Activated naive CD8-positive, alpha-beta T cell treated with anti-CD3 and anti-CD28 coated beads, Interleukin-2, amount 10 ng/mL, durations not matched to agents 7 days and 5 days (primary cell): ENCODE results near the gene HLA-F. TPM values are rescaled to one million over a fixed set of nuclear protein-coding genes. Genes with fewer than 3 reads are reported as not detected.

Experiments used
- ATAC-seq: fragments of 150-1000 bp; cut with Tn5 transposase; one replicate; pipeline ENCODE4 v1.10.0; 2021; ENCODE audit warnings: low read depth, moderate library complexity
- POLR2A ChIA-PET: fragments of 350-600 bp; sonication (Branson Sonifier 250); formaldehyde crosslinking; loops from one replicate; lab custom pipeline; 2021; ENCODE audit warnings: antibody characterized with exemption; lab: Charles Lee
- DNase-seq: peaks from one replicate; pipeline ENCODE4 v3.0.0; 2021
- H3K27ac Mint-ChIP-seq: one replicate; pipeline ENCODE4 v1.8.0; 2022; ENCODE audit warnings: mild to moderate bottlenecking, mixed read lengths
- H3K27me3 Mint-ChIP-seq: one replicate; pipeline ENCODE4 v1.8.0; 2022; ENCODE audit warnings: mild to moderate bottlenecking, moderate library complexity, mixed read lengths
- H3K36me3 Mint-ChIP-seq: one replicate; pipeline ENCODE4 v1.8.0; 2021; ENCODE audit warnings: mild to moderate bottlenecking, mixed read lengths
- H3K4me1 Mint-ChIP-seq: one replicate; pipeline ENCODE4 v1.8.0; 2021; ENCODE audit warnings: mixed read lengths
- H3K4me3 Mint-ChIP-seq: one replicate; pipeline ENCODE4 v1.8.0; 2022; ENCODE audit warnings: mild to moderate bottlenecking, moderate library complexity, mixed read lengths
- H3K9me3 Mint-ChIP-seq: one replicate; pipeline ENCODE4 v1.8.0; 2021; ENCODE audit warnings: mixed read lengths
- total RNA-seq, 2 experiments: library from RNA; stranded (reverse); gene quantifications; one replicate each; pipeline ENCODE4 v1.2.3, GENCODE V29; 2021

Gene HLA-F
- total RNA-seq, 2 experiments from 2014 or later = 502 to 534 TPM

DNA sequence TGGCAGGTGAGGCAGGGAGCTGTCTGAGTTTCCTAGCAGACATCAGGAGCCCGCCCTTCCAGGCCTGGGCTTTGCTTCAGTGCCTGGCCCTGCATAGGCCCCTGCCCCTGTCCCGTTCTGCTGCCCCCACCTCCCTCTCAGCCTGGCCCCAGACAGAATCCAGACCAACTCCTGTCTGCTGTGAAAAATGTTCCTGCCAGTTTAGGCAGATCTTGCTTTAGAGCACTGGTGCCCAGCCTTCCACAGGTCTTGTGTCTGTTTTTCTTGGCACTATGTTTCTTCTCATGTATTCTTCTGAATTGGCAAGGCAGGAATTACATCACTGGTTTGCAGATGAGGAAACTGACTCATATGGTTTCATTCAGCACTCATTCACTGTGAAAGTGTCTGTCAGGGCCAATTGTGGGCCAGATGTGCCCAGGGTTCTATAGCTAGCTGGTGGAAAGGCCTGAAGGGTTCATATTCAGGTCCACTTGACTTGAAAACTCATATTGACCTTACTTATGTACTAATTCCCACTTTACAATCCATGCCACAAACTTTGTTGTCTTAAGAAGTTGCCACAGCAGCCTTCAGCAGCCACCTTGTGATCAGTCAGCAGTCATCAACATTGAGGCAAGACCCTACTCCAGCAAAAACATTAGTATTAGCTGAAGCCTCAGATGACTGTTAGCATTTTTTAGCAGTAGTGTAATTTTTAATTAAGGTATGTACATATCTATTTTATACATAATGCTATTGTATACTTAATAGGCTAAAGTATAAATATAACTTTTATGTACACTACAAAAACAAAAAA, 40.5 kb downstream of the HLA-F start:
- H3K27ac Mint-ChIP-seq = peak overlapping the region; percentile 66
- ATAC-seq = peak; percentile 60
- POLR2A ChIA-PET = interaction anchor here (1.0 kb wide), 1 partner anchor 87 kb away, joined by 3 read pairs; no protein-coding TSS in a partner anchor

DNA sequence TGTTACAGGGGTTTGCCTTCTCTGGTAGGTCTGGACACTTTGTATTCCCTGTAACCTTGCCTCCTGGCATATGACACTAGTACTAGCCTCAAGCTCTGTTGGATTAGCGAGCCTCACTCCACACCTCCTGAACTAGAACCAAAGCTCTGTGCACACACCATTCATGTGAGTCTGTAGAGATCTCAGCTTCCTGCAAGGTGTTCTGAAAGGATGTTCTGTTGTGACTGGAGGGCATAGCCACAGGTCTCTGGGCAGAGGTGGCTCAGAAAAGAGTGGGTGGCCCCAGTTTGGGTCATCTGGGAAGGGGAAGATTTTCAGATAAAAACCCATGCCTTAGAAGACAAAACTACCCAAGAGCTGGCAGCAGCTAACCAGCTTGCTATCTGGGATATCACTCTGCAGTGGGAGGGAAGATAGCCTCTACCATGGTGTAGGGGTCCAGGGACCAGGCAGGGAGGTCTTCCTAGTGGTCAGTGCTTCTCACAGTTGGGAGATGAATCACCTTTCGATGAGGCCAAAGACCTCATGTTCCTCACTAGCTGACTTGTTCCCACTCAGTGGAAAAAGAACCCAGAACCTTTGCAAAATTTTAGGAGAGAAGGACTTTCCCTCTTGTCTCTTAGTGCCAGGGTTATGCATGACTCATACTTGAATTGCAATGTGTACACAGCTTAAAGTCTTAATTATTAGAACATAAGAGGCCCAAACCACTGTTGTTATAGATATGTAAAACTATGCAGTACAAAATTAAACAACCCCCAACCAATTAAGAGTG, 41.4 kb downstream of the HLA-F start:
- H3K27ac Mint-ChIP-seq = no peak overlapping the region
- peaks cover 2% of the 10 kb centered on the region for H3K27me3 Mint-ChIP-seq
- peaks cover 2% of the 10 kb centered on the region for H3K36me3 Mint-ChIP-seq
- no peaks in the 10 kb centered on the region for H3K9me3 Mint-ChIP-seq
- H3K4me1 Mint-ChIP-seq = peaks cover 23% of the 10 kb centered on the region
- POLR2A ChIA-PET = interaction anchor here (0.6 to 1.0 kb wide), 2 partner anchors 83 to 88 kb away, joined by 3 to 4 read pairs; no protein-coding TSS in a partner anchor
- no peak for DNase-seq
- no peak overlapping the region for H3K4me3 Mint-ChIP-seq
- peak; percentile 35 for ATAC-seq

More for the DNA sequence above, 40.5 kb downstream of the HLA-F start:
- Mint-ChIP-seq H3K27me3 (peaks cover 2% of the 10 kb centered on the region), H3K9me3 (no peaks in the 10 kb centered on the region), H3K36me3 (peaks cover 2% of the 10 kb centered on the region), H3K4me1 (peaks cover 27% of the 10 kb centered on the region), H3K4me3 (no peak overlapping the region)
- DNase-seq = no peak

- POLR2A ChIA-PET = no interaction called here
- H3K9me3 Mint-ChIP-seq = no peaks in the 10 kb centered on the region
- H3K36me3 Mint-ChIP-seq = no peaks in the 10 kb centered on the region
- H3K27me3 Mint-ChIP-seq = peaks cover 2% of the 10 kb centered on the region
- H3K4me1 Mint-ChIP-seq = peaks cover 3% of the 10 kb centered on the region
- no peak overlapping the region for H3K4me3 Mint-ChIP-seq
- no peak for ATAC-seq
- no peak for DNase-seq
- H3K27ac Mint-ChIP-seq = no peak overlapping the region
These were observed 46.1 kb downstream of the HLA-F start for GRCh38 chr6:29769336-29769735.

- H3K36me3 Mint-ChIP-seq = no peaks in the 10 kb centered on the region
- H3K27ac Mint-ChIP-seq = no peak overlapping the region
- no peak overlapping the region for H3K4me3 Mint-ChIP-seq
- POLR2A ChIA-PET = no interaction called here
- no peaks in the 10 kb centered on the region for H3K9me3 Mint-ChIP-seq
- H3K4me1 Mint-ChIP-seq = peaks cover 2% of the 10 kb centered on the region
- ATAC-seq (no peak), DNase-seq (no peak)
- peaks cover 8% of the 10 kb centered on the region for H3K27me3 Mint-ChIP-seq
These were observed 47.1 kb downstream of the HLA-F start for GRCh38 chr6:29770306-29770705.

DNA sequence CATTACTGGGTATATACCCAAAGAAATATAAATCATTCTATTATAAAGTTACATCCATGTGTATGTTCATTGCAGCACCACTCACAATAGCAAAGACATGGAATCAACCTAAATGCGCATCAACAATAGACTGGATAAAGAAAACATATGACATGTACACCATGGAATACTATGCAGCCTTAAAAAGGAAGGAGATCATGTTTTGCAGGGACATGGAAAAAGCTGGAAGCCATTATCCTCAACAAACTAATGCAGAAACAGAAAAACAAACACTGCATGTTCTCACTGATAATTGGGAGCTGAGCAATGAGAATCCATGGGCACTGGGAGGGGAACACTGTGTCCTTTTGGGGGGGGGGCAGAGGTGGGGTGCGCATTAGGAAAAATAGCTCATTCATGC, 53.5 kb downstream of the HLA-F start:
- no peaks in the 10 kb centered on the region for H3K36me3 Mint-ChIP-seq
- ATAC-seq (no peak), DNase-seq (no peak)
- peaks cover 2% of the 10 kb centered on the region for H3K4me1 Mint-ChIP-seq
- POLR2A ChIA-PET = no interaction called here
- H3K4me3 Mint-ChIP-seq = no peak overlapping the region
- peaks cover 31% of the 10 kb centered on the region for H3K27me3 Mint-ChIP-seq
- no peak overlapping the region for H3K27ac Mint-ChIP-seq
- no peaks in the 10 kb centered on the region for H3K9me3 Mint-ChIP-seq

Other genes with a start within 250 kb of the HLA-F start
- gene MAS1L, start 235.5 kb upstream of the HLA-F start, total RNA-seq = not detected
- not detected for gene UBD, start 163.7 kb upstream of the HLA-F start, total RNA-seq
- not detected for gene OR2H2, start 138.3 kb upstream of the HLA-F start, total RNA-seq
- gene GABBR1, start 90.3 kb upstream of the HLA-F start, total RNA-seq = 10 to 100 TPM; 20.1 to 20.7 TPM
- not detected for gene MOG, start 66.3 kb upstream of the HLA-F start, total RNA-seq
- gene ZFP57, start 42.3 kb upstream of the HLA-F start, total RNA-seq = 10 to 100 TPM; 12.3 to 13.5 TPM
- gene HLA-G, start 104.4 kb downstream of the HLA-F start, total RNA-seq = 1 to 10 TPM; 1.6 to 2.0 TPM
- gene HLA-A, start 219.1 kb downstream of the HLA-F start, total RNA-seq = 1,000 to 10,000 TPM; 2,013 to 2,035 TPM